ENCODE results near the gene SUMO4.

The SUMO4 gene

GRCh38 chr6:149362289-149362688 lies 37.8 kb upstream of the SUMO4 start:
- in situ Hi-C loops (cut with MboI; ENCODE audit: low sequenced_read_pairs, unreplicated experiment), result no loop called here
- no peak for TF ChIP-seq CTCF (IDR thresholded peaks at IDR 0.05; ENCODE audit: borderline replicate concordance, control extremely low read depth, extremely low read depth, insufficient read depth, missing control alignments)
- DNase-seq (ENCODE audit: low spot score), result no peak

GRCh38 chr6:149363154-149363553 lies 36.9 kb upstream of the SUMO4 start:
- in situ Hi-C loops (cut with MboI; ENCODE audit: low sequenced_read_pairs, unreplicated experiment), result no loop called here
- no peak for TF ChIP-seq CTCF (IDR thresholded peaks at IDR 0.05; ENCODE audit: borderline replicate concordance, control extremely low read depth, extremely low read depth, insufficient read depth, missing control alignments)

GRCh38 chr6:149364557-149364956 lies 35.5 kb upstream of the SUMO4 start:
- DNase-seq (ENCODE audit: low spot score), result no peak
- TF ChIP-seq CTCF (IDR thresholded peaks at IDR 0.05; ENCODE audit: borderline replicate concordance, control extremely low read depth, extremely low read depth, insufficient read depth, missing control alignments), result no peak
- in situ Hi-C loops (cut with MboI; ENCODE audit: low sequenced_read_pairs, unreplicated experiment), result no loop called here

More at GRCh38 chr6:149363154-149363553, 36.9 kb upstream of the SUMO4 start:
- no peak for DNase-seq (ENCODE audit: low spot score)

GRCh38 chr6:149365197-149365596 lies 34.9 kb upstream of the SUMO4 start:
- TF ChIP-seq CTCF (IDR thresholded peaks at IDR 0.05; ENCODE audit: borderline replicate concordance, control extremely low read depth, extremely low read depth, insufficient read depth, missing control alignments), result no peak
- in situ Hi-C loops (cut with MboI; ENCODE audit: low sequenced_read_pairs, unreplicated experiment), result no loop called here
- no peak for DNase-seq (ENCODE audit: low spot score)

GRCh38 chr6:149366267-149366921 lies 33.7 kb upstream of the SUMO4 start:
- TF ChIP-seq CTCF (IDR thresholded peaks at IDR 0.05; ENCODE audit: borderline replicate concordance, control extremely low read depth, extremely low read depth, insufficient read depth, missing control alignments), result no peak
- in situ Hi-C loops (cut with MboI; ENCODE audit: low sequenced_read_pairs, unreplicated experiment), result no loop called here
- no peak for DNase-seq (ENCODE audit: low spot score)

- no peak for TF ChIP-seq CTCF (IDR thresholded peaks at IDR 0.05; ENCODE audit: borderline replicate concordance, control extremely low read depth, extremely low read depth, insufficient read depth, missing control alignments)
- peak; percentile 16 for DNase-seq (ENCODE audit: low spot score)
- in situ Hi-C loops (cut with MboI; ENCODE audit: low sequenced_read_pairs, unreplicated experiment), result no loop called here
Measured at GRCh38 chr6:149368065-149368464, 32.0 kb upstream of the SUMO4 start.

All from GM13976 (cell line).